HT-29 (cell line): ENCODE measurements around the gene DNAH11. TPM values are rescaled to one million over a fixed set of nuclear protein-coding genes. Genes with fewer than 3 reads are reported as not detected.

Experiments
- total RNA-seq: library from RNA; depleted of rRNA; stranded (reverse); fragments of >200 nt; shearing (Covaris generic); gene quantifications from 2 replicates; pipeline ENCODE4 v1.2.3, GENCODE V29; 2014; rRNA removed

The DNAH11 gene
- total RNA-seq, 1 experiment from 2014 or later: not detected

Other genes starting within 250 kb of the DNAH11 start
- 4.5 and 5.5 TPM in 2 replicates for gene SP4, start 115.0 kb upstream of the DNAH11 start, total RNA-seq